NCI-H2171 (cell line): ENCODE measurements around the gene BTRC.

Experiments
- DNase-seq: peaks from one replicate; lab custom pipeline; 2025; lab: John Stamatoyannopoulos, UW

The BTRC gene

GRCh38 chr10:101484175-101484745 lies 130.3 kb downstream of the BTRC start:
- DNase-seq, result no peak

GRCh38 chr10:101485207-101485606 lies 131.2 kb downstream of the BTRC start:
- DNase-seq, result no peak

- DNase-seq, result no peak
Observed at GRCh38 chr10:101485681-101486554, 132.0 kb downstream of the BTRC start.

- DNase-seq, result no peak
Observed at GRCh38 chr10:101487399-101487798, 133.4 kb downstream of the BTRC start.

- no peak for DNase-seq
Observed at GRCh38 chr10:101489355-101489754, 135.4 kb downstream of the BTRC start.

GRCh38 chr10:101490026-101490425 lies 136.1 kb downstream of the BTRC start:
- no peak for DNase-seq

- DNase-seq, result no peak
Observed at GRCh38 chr10:101492205-101492604, 138.2 kb downstream of the BTRC start.

- no peak for DNase-seq
Observed at GRCh38 chr10:101492814-101493213, 138.8 kb downstream of the BTRC start.

- DNase-seq, result no peak
Observed at GRCh38 chr10:101493249-101493648, 139.3 kb downstream of the BTRC start.

GRCh38 chr10:101493782-101494281 lies 139.9 kb downstream of the BTRC start:
- DNase-seq, result no peak

GRCh38 chr10:101494650-101495049 lies 140.7 kb downstream of the BTRC start:
- no peak for DNase-seq

GRCh38 chr10:101495324-101495925 lies 141.5 kb downstream of the BTRC start:
- no peak for DNase-seq

- no peak for DNase-seq
Observed at GRCh38 chr10:101504438-101504837, 150.5 kb downstream of the BTRC start.

GRCh38 chr10:101506829-101507661 lies 153.1 kb downstream of the BTRC start:
- no peak for DNase-seq

GRCh38 chr10:101507828-101508227 lies 153.9 kb downstream of the BTRC start:
- DNase-seq, result no peak

- DNase-seq, result no peak
Observed at GRCh38 chr10:101511938-101512337, 158.0 kb downstream of the BTRC start.

- no peak for DNase-seq
Observed at GRCh38 chr10:101512738-101513137, 158.8 kb downstream of the BTRC start.

GRCh38 chr10:101513733-101514132 lies 159.8 kb downstream of the BTRC start:
- no peak for DNase-seq

GRCh38 chr10:101525848-101526247 lies 171.9 kb downstream of the BTRC start:
- no peak for DNase-seq

- DNase-seq, result no peak
Observed at GRCh38 chr10:101529207-101529606, 175.2 kb downstream of the BTRC start.

GRCh38 chr10:101529725-101530553 lies 176.0 kb downstream of the BTRC start:
- DNase-seq, result no peak
